Neural crest cell (in vitro differentiated cells): ENCODE data around the gene PPP1R12A. TPM values are rescaled to one million over a fixed set of nuclear protein-coding genes. Genes with fewer than 3 reads are reported as not detected.

ENCODE experiments used
- DNase-seq: peaks from one replicate; pipeline ENCODE4 v3.0.0; 2021; ENCODE audit warnings: low read depth, mixed read lengths, low spot score
- H3K27ac Mint-ChIP-seq: one replicate; pipeline ENCODE4 v1.8.0; 2021; ENCODE audit warnings: mild to moderate bottlenecking, mixed read lengths; ENCODE audit not compliant: unreplicated experiment
- H3K27me3 Mint-ChIP-seq: 2 replicates; pipeline ENCODE4 v1.8.0; 2021; ENCODE audit warnings: low read depth, mild to moderate bottlenecking, mixed read lengths
- H3K36me3 Mint-ChIP-seq: 2 replicates; pipeline ENCODE4 v1.8.0; 2021; ENCODE audit warnings: low read depth, mild to moderate bottlenecking, mixed read lengths
- H3K4me1 Mint-ChIP-seq: 2 replicates; pipeline ENCODE4 v1.8.0; 2021; ENCODE audit warnings: mixed read lengths
- H3K4me3 Mint-ChIP-seq: one replicate; pipeline ENCODE4 v1.8.0; 2021; ENCODE audit warnings: mild to moderate bottlenecking, mixed read lengths
- H3K9me3 Mint-ChIP-seq: 2 replicates; pipeline ENCODE4 v1.8.0; 2021; ENCODE audit warnings: mixed read lengths
- CTCF ChIP-seq: fragments of 200-600 bp; sonication (generic); conservative IDR thresholded peaks from 2 replicates; pipeline ENCODE4 v1.5.0; 2021; ENCODE audit warnings: antibody characterized with exemption, mild to moderate bottlenecking
- total RNA-seq: library from RNA; stranded (reverse); gene quantifications from 2 replicates; pipeline ENCODE4 v1.2.1, GENCODE V29; 2021

Gene PPP1R12A
- total RNA-seq, 1 donor from 2014 or later, result 65.7 TPM

DNA sequence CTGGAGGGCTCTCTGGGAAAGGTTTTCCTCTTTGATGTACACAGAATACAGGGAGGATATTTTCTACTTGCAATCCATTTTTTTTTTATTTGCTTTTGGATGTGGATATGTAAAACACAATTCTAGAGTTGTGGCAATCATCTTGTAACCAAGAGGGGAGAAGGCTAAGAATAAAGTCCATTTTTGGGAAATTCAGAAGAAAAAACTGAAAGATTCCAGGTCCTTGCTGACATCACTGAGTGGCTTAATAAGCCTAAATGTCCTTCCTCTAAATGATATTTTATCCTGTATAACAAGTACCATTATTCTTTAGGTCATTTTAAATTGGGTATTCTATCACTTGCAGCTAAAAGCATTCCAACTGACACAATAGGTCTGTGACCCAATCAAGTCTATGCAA lies 64.0 kb downstream of the PPP1R12A start:
- Mint-ChIP-seq H3K4me1 (peaks cover 14% of the 10 kb centered on the region), H3K27ac (no peak overlapping the region), H3K27me3 (no peaks in the 10 kb centered on the region), H3K36me3 (peaks cover 32% of the 10 kb centered on the region), H3K9me3 (peaks cover under 1% of the 10 kb centered on the region), H3K4me3 (no peak overlapping the region)
- no peak for TF ChIP-seq CTCF
- DNase-seq, result no peak

GRCh38 chr12:79859646-79860045 lies 75.3 kb downstream of the PPP1R12A start:
- Mint-ChIP-seq H3K4me3 (no peak overlapping the region), H3K4me1 (no peaks in the 10 kb centered on the region), H3K36me3 (peaks cover 29% of the 10 kb centered on the region), H3K27ac (no peak overlapping the region), H3K27me3 (no peaks in the 10 kb centered on the region), H3K9me3 (peaks cover 11% of the 10 kb centered on the region)
- DNase-seq, result no peak
- TF ChIP-seq CTCF, result no peak

DNA sequence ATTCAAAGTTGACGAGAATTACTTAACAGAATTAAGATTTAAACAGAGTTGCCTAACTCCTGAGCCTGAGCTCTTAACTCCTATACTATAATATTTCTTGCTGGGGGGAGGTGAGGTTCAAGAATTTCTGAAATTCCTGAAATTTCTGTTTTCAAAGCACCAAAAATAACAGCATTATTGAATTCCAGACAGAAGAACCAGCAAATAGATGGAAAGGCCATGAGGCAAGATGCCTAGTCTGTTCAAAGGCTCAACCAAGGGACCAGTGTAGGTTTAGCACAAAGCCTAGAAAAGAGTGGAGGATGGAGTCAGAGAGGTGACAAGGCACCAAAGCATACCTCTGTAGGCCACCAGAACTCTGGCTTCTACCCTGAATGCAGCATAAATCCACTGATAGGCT lies 76.4 kb downstream of the PPP1R12A start:
- Mint-ChIP-seq H3K36me3 (peaks cover 25% of the 10 kb centered on the region), H3K4me3 (no peak overlapping the region)
- DNase-seq, result no peak

DNA sequence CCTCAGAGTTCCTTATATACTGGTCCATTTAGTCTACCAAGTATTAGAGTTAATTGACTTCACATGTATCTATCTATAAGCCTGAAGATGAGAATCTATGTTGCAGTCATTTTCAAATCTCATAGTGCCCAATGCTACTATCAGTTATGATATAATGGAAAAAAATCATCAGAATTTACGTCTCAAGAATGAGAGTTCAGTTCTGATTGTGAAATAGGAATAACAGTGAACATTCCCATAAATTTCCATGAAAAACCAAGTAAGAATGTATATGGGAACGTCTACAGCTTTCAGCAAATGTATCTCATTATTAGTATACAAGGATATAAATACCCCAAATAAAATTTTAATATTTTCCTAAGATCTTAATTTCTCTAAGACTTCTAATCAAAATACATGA lies 77.2 kb downstream of the PPP1R12A start:
- H3K4me1 Mint-ChIP-seq, result no peaks in the 10 kb centered on the region
- peaks cover 22% of the 10 kb centered on the region for H3K36me3 Mint-ChIP-seq
- no peaks in the 10 kb centered on the region for H3K27me3 Mint-ChIP-seq
- no peak overlapping the region for H3K27ac Mint-ChIP-seq
- no peak for TF ChIP-seq CTCF
- no peak overlapping the region for H3K4me3 Mint-ChIP-seq
- H3K9me3 Mint-ChIP-seq, result peaks cover 8% of the 10 kb centered on the region
- no peak for DNase-seq

More for the DNA sequence above, 76.4 kb downstream of the PPP1R12A start:
- TF ChIP-seq CTCF, result no peak
- Mint-ChIP-seq H3K27me3 (no peaks in the 10 kb centered on the region), H3K27ac (no peak overlapping the region), H3K4me1 (no peaks in the 10 kb centered on the region), H3K9me3 (peaks cover 8% of the 10 kb centered on the region)

DNA sequence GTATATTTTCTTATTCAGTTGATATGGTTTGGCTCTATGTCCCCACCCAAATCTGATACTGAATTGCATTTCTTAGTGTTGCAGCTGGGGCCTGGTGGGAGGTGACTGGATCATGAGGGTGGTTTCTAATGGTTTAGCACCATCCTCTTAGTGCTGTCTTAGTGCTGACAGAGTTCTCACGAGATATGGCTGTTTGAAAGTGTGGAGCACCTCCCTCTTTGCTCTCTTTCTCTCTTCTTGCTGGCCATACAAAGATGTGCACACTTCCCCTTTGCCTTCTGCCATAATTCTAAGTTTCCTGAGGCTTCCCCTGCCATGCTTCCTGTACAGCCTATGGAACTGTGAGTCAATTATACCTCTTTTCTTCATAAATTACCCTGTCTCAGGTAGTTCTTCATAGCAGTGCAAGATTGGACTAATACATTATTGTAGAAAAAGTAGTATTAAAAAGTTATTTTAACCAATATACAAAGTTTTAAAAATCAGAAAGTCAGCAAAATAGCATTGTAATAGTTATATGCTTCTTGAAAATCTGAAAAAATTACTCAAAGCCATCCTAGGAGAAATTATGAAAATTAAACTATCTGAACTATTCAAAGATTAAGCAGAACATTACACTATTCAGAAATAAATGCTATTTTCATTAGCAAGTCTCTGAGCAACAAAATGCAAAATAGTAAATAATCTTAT lies 84.1 kb downstream of the PPP1R12A start:
- no peaks in the 10 kb centered on the region for H3K27me3 Mint-ChIP-seq
- H3K4me1 Mint-ChIP-seq, result peaks cover 13% of the 10 kb centered on the region
- H3K36me3 Mint-ChIP-seq, result peaks cover 26% of the 10 kb centered on the region
- H3K27ac Mint-ChIP-seq, result no peak overlapping the region
- no peak for DNase-seq
- TF ChIP-seq CTCF, result no peak
- no peak overlapping the region for H3K4me3 Mint-ChIP-seq
- H3K9me3 Mint-ChIP-seq, result peaks cover 4% of the 10 kb centered on the region
